GM21390 (cell line): ENCODE measurements around the gene ZPBP2.
"Not testable (repeated sequence)": the region's sequence is repeated elsewhere in the genome, so short reads cannot be mapped to it uniquely, and the experiment has no call there.

Experiments
- ATAC-seq: cut with Tn5 transposase; IDR thresholded peaks from one replicate; pipeline ENCODE4 v1.9.1; 2021; ENCODE audit not compliant: unreplicated experiment

Gene ZPBP2, protein sequence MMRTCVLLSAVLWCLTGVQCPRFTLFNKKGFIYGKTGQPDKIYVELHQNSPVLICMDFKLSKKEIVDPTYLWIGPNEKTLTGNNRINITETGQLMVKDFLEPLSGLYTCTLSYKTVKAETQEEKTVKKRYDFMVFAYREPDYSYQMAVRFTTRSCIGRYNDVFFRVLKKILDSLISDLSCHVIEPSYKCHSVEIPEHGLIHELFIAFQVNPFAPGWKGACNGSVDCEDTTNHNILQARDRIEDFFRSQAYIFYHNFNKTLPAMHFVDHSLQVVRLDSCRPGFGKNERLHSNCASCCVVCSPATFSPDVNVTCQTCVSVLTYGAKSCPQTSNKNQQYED

DNA sequence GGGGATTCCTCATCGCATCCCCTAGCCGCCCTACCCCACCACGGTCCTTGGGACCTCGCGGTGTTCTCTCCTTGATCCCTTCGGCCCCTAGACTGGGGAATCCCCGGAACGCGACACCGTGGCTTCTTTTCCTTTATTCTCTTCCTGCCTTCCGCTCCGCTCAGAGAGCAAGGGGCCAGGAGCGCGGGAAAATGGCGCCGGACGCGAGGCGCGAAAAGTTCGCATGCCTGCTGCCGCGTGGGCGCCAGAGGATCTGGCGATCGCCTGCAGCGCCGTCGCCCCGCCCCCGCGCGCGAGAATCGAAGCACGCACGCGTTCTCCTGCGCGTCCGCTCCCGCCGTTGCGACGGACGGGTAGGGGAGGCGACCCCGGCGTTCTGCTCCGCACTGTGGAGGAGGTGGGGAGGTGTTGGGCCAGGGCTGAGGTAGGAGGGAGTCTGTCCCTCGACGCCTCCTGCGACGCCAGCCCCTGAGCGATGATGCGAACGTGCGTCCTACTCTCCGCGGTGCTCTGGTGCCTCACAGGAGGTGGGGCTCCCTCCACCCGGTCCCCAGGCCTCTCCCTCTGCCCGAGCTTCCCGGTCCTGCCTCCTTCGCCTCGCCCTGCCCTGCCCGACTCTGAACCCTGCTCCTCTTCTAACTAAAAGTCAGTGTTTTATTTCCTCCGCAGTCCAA, at the start of gene ZPBP2:
TSS of gene ZPBP2 (plus strand) at position 323 of the 674 bp plus-strand sequence. CDS start at position 476, 153 bp downstream.
- no peak for ATAC-seq

- no peak for ATAC-seq
Observed at GRCh38 chr17:39818358-39819000, 49.5 kb upstream of the ZPBP2 start.

- ATAC-seq, result no peak
Observed at GRCh38 chr17:39820541-39820940, 47.5 kb upstream of the ZPBP2 start.

DNA sequence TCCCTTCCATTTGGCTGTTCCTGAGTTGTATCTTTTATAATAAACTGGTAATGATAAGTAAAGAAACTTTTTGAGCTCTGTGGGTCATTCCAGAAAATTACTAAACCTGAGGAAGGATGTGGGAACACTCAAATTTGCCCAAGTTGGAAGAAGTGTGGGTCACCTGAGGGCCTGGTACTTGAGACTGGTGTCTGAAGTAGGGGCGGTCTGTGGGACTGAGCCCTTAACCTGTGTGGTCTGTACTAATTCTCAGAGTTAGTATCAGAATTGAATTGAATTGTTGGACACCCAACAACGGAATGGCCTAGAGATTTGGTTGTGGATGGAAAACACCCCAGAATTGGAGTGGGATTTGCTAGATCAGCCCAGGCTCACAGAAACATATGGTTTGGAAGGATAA, 47.0 kb upstream of the ZPBP2 start:
- ATAC-seq, result no peak

GRCh38 chr17:39822051-39822451, 46.0 kb upstream of the ZPBP2 start:
- no peak for ATAC-seq

DNA sequence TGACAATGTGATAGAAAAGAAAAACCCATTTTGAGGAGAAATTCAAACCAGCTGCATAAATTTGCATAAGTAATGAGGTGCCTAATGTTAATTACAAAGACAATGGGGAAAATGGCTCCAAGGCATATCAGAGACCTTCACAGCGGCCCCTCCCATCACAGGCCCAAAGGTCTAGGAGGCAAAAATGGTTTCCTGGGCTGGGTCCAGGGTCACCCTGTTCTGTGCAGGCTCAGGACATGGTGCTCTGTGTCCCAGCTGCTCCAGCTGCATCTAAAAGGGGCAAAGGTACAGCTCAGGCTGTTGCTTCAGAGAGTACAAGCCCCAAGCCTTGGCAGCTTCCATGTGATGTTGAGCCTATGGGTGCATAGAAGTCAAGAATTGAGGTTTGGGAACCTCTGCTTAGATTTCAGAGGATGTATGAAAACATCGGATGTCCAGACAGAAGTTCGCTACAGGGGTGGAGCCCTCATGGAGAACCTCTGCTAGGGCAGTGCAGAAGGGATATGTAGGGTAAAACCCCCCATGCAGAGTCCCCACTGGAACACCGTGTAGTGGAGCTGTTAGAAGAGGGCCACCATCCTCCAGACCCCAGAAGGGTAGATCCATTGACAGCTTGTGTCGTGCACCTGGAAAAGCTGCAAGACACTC, 44.5 kb upstream of the ZPBP2 start:
- no peak for ATAC-seq

DNA sequence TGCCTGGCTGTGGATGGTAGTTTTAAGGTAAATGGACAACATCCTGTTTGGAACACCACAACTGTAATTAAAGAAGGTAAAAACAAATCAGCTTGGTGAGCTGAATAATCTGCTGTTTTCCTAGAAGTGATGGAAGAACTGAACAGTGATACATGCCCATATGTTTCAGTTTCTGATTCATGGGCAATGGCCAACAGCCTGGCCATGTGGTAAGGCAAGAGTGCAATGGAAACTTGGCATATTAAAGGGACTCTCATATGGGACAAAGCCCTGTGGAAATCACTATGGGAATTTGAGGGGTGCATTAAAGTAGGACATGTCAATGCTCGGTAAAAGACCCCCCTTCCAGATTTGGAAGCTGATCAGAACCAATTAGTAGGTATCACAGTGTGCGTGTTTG, 41.7 kb upstream of the ZPBP2 start:
- no peak for ATAC-seq

GRCh38 chr17:39828443-39828842, 39.6 kb upstream of the ZPBP2 start:
- ATAC-seq, result no peak

GRCh38 chr17:39831588-39831987, 36.4 kb upstream of the ZPBP2 start:
- ATAC-seq, result no peak

GRCh38 chr17:39834017-39834416, 34.0 kb upstream of the ZPBP2 start:
- no peak for ATAC-seq

DNA sequence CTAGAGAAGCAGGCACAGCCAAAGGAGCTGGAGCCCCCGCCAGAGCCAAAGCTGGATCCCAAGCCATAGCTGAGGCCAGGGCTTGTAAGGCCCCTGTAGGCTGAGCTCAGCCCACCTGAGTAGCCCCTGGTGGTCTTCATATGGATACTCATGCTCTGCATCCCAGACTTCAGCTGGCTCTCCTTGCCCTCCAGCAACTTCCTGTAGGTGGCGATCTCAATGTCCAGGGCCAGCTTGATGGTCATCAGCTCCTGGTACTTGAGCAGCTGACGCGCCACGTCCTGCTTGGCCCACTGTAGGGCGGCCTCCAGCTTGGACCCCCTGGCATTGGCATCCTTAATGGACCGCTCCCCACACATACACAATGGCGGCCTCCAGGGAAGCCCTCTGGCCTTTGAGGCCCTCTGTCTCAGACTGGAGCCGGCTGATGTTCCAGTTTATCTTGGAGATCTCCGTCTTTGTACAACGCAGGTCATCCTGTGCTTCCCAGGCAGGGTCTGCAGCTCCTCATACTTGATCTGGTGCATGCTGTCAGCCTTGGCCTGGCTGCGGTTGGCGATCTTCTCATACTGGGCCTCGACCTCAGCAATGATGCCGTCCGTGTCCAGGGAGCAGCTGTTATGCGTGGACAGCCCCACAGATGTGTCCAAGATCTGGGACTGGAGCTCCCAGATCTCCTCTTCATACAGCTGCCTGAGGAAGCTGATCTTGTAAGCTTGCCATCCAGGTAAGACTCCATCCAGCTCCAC, 32.8 kb upstream of the ZPBP2 start:
- ATAC-seq, result no peak

- no peak for ATAC-seq
Observed at GRCh38 chr17:39836117-39836516, 31.9 kb upstream of the ZPBP2 start.

DNA sequence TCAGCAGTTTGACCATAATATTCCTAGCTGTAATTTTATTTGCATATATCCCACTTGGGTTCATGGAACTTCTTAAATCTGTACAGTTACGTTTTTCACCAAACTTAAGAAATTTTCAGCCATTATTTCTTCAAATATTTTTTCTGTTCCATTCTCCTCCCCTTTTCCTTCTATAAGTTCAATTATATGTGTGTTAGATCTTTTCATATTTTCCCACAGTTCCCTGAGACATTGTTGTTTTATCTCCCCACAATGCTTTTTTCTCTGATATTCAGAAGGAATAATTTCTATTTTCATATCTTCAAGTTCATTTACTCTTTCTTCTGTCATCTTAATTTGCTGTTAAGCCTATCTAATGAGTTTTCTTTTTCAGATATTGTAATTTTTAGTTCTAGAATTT, 29.9 kb upstream of the ZPBP2 start:
- ATAC-seq, result no peak

DNA sequence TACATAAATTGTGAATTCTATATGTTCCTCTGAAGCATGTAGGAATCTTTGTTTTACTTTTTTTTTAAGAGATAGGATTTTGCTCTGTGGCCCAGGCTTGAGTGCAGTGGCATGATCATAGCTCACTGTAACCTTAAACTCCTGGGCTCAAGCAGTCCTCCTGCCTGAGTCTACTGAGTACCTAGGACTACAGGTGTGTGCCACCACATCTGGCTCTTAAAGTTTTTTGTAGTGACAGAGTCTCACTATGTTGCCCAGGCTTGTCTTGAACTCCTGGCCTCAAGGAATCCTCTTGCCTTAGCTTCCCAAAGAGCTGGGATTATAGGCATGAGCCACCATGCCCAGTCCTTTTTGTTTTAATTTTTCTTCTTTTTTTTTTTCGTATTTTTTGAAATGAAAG, 29.2 kb upstream of the ZPBP2 start:
- no peak for ATAC-seq

- ATAC-seq, result no peak
Observed at GRCh38 chr17:39841134-39841683, 26.8 kb upstream of the ZPBP2 start.

DNA sequence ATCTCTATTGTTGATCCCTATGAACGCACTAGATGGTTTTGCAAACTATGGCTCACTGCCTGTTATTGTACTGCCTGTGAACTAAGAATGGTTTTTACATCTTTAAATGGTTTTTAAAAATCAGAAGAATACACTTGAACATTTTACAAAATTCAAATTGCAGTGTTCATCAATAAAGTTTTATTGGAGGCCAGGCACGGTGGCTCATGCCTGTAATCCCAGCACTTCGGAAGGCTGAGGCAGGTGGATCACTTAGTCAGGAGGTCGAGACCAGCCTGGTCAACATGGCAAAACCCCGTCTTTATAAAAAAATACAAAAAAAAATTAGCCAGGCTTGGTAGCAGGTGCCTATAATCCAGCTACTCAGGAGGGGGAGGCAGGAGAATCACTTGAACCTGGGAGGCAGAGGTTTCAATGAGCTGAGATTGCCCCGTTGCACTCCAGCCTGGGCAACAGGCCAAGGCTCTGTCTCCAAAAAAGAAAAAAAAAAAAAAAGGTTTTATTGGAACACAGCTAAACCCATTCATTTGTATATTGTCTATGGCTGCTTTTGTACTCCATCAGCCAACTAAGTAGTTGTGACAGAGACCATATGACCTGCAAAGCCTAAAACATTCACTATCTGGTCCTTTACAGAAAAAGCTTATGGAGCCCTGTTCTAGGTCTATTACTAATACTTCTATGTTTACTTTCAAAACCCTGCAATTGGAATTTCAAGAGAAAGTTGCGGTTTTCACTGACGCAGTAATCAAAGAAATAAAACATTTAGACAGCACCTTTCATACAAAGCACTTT, 22.8 kb upstream of the ZPBP2 start:
- ATAC-seq, result no peak

DNA sequence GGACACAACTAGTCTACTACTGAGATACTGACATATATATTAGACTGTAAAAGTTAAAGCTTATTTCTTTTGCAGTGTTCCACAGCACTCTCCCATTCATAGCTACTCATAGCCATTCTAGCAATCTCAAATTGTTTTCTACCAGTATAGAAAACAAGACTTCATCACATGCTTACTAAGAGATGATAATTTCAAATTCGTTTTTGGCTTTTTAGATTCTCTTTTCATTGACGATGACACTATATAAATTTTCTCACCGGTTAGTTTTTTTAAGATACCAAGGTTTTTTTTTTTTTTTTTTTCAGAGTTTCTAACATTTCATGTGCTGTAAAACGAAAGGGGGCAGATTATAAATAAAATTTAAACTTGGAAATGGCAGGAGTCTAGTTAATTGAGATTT, 21.8 kb upstream of the ZPBP2 start:
- ATAC-seq, result no peak

GRCh38 chr17:39848600-39848999, 19.4 kb upstream of the ZPBP2 start:
- ATAC-seq, result no peak

GRCh38 chr17:39850186-39850585, 17.8 kb upstream of the ZPBP2 start:
- ATAC-seq, result not testable (repeated sequence)

GRCh38 chr17:39852239-39852638, 15.8 kb upstream of the ZPBP2 start:
- no peak for ATAC-seq
